Superior temporal gyrus (tissue), 1 donor: ENCODE data around the gene C9orf72.
"Not testable (repeated sequence)": the region's sequence is repeated elsewhere in the genome, so short reads cannot be mapped to it uniquely, and the experiment has no call there.

Experiments
- DNase-seq: peaks from one replicate; pipeline ENCODE4 v3.0.0-alpha.2; 2016; ENCODE audit errors: extremely low spot score

The C9orf72 gene

DNA sequence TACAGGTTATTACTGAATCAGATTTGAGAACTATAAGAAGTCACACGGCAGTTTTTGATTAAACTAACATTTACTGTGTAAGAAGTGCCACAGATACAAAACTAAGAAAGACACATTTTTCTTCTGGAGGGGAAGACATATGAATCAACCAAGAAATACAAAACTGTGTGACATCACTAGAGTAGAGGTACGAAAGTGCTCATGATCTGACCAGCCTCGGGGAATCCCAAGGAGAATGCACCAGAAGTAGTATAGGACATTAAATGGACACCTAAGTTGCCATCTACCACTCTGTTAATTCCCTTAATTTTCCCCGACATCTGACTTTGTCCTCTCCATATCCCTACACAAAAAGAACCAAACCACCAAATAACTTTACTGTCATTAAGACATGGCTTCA is 54.5 kb downstream of the C9orf72 start:
- no peak for DNase-seq

DNA sequence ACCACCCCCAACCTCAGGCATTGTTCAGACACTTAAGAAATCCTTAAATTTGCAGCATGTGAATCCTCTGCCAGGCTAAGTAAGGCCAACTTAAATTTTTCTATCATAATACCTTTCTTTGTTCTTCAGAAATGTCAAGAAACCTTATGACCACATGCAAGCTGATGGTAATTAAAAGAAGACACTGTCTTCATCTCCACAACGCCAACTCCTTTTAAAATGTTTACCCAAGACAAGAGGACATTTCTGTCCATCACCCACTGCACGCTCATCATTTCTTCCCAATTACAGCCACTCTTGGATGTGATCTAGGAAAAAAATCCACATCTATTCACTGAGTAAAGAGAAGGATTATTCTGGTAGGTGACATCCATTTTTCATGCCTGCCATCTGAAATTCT is 55.3 kb downstream of the C9orf72 start:
- no peak for DNase-seq

DNA sequence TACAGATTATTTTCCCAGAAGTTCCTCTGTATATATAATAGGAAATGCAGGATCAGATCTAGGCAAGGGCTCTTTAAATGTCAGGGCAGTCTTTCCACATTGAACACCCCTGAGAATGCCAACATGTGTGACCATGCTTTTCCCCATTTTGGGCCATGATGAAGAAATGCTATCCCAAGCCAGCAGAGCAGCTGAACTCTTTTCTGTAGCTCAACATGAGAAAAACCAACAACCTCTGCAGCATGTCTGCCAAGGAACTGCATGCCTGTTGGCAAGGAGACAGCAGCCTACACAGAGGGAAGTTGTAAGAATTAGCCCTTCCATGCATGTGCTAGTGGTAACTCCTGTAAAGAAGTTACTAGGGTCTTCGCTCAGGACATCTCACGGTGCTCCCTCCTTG is 58.7 kb downstream of the C9orf72 start:
- no peak for DNase-seq

DNA sequence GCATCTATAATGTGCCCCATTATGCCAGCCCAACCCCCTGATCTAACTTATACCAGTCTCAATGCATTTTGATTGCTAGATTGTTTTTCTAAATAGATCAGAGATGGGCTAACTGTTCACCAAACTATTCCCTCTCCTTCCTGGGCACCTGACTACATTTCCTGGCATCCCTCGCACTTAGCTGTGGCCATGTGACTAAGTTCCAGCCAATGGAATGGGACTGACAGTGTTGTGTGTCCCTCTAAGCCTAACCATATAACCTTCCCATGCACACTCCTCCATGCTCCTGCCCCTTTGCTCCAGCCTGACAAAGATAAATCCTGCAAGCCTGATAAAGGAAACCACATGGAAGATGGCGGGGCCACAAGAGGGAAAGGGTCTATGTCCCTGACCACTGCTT is 61.5 kb downstream of the C9orf72 start:
- no peak for DNase-seq

DNA sequence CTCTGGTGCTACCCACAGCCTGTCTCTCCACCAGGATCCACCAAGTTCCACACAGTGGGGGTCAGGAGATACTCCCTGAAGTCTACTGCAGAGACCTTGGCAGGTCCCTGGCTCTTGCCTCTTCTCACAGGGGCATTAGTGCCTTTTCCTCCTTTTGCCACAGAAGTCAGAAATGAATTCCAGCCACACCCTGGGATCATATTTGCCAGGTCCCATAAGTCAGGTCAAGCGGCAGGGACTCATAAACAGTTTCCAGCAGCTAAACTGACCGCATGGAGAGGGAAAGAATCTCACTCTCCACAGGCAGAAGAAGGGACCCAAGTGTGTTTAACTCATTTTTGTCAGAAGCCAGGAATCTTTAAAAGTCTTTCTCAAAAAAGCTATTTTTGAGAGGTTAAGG is 62.5 kb downstream of the C9orf72 start:
- no peak for DNase-seq

DNA sequence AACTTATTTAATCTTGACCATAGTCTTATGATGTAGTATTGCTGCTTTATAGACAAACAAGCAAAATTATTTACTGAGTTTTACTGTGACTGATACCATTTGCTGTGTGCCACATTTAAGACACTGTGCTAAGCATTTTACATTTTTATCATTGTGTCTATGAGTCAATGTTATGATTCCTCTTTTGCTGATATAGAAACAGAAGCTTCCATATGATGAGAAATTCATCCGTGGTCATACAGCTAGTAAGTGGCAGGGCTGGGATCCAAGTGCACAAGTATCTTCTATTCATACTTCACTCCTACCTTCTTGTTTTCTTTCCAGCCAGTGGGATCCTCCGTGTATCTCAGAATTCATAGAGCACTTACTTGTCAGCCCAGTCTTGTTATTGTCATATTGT is 66.3 kb downstream of the C9orf72 start:
- no peak for DNase-seq

DNA sequence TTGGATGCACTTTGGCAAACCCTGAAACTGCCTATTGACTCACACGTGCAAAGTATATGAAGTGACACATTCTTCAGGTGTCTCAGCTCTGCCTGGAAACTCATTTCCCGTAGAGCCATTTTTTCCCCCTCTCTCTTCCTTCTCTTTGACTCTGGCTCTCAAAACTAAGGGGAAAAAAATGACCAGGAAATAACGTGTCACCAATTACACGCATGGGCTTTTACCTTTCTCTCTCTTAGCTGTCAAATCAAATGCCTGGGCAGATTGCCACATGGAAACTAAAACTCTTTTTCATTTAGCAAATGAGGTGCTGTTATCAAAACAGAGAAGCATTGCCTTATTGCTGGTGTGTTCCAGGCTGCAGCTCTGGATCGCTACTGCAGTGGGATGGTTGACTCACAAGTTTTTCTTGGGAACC is 67.5 kb downstream of the C9orf72 start:
- no peak for DNase-seq

DNA sequence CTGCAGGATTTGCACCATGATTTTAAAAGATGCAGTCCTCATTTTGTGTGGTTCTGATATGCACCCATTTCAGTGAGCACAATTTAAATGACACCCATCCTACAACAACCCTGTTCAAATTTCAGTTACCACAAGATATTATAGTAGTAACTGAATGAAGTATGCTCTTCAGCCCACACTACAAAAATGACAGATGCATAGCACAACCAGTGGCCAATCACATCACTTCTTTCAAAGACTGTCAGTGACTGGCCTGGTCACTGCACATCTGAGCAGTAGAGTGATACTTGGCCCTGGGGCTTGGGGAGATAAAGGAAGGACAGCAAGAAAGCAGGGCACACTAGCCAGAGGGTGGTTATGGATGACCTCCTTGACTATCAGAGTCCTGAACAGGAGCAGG is 69.0 kb downstream of the C9orf72 start:
- no peak for DNase-seq

DNA sequence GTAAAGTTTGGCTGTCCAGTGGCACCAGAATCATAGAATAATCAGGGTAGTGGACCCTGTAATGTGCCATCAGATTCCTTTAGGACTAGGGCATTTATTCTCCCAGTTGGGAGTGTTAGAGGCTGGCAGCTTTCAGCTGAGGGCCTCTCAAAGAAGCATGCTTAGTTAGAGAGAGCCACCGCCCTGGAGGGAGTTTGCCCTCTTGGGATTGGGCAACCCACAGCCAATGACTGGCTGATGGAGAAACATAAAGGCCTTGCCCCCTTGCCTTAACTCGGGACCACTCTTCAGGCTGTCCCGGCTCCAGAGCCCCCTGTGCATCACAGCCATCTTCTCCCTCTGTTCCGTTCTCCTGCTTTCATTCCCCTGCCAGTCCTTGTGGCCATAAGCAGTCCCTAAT is 69.7 kb downstream of the C9orf72 start:
- DNase-seq = no peak

DNA sequence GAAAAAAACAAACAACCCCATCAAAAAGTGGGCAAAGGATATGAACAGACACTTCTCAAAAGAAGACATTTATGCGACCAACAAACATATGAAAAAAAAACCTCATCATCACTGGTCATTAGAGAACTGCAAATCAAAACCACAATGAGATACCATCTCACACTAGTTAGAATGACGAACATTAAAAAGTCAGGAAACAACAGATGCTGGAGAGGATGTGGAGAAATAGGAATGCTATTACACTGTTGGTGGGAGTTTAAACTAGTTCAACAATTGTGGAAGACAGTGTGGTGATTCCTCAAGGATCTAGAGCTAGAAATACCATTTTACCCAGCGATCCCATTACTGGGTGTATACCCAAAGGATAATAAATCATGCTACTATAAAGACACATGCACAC is 72.4 kb downstream of the C9orf72 start:
- DNase-seq = not testable (repeated sequence)

DNA sequence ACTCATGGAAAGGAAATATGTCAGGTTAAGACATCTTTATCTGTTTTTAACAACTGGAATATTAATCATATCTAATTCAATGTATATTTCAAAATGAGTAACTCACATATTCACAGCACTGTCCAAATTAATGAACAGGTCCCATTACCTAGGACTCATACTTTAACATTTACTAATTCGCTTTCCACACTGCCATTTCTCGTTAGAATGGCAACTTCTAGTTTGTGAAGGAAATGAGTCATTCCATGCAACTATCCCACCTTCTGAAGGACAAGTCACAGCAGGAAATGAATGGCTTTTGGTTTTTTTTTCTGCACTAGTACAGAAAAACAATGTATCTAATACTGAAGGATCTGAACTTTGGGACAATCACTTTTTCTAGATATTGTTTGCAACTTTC is 73.8 kb downstream of the C9orf72 start:
- no peak for DNase-seq

DNA sequence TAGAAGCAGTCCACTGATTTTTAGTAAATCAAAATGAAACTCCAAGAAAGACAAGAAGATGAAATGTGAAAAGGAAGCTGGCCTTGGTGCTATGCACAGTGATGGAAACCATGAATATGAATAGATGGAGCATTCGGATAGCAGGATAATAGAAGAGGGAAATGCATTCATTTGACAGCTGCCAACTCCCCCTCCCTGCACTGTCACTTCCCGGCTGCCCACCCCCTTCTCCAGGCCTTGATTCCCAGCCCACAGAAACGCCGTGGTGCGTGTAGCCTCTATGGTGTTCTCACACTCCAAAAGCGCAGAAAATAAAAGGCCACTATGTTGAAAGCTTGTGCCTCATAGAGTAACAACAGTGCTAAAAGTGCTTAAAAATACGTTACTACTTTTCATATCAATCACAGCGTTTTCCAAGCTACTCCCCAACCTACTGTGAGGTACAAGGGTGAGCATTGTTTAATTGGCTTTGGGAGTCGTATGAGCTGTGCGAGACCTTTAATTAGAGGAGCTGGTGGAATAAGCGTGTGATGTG is 75.3 kb downstream of the C9orf72 start:
- DNase-seq = peak; percentile 76
